Activated naive CD8-positive, alpha-beta T cell treated with anti-CD3 and anti-CD28 coated beads, Interleukin-2, amount 50 U/mL, for 16 hours (primary cell): Measurements from ENCODE around the gene COLEC12.

Experiments used
- DNase-seq: peaks from one replicate; pipeline ENCODE4 v3.0.0-alpha.2; 2020; ENCODE audit warnings: low read depth, low spot score

Gene COLEC12

DNA sequence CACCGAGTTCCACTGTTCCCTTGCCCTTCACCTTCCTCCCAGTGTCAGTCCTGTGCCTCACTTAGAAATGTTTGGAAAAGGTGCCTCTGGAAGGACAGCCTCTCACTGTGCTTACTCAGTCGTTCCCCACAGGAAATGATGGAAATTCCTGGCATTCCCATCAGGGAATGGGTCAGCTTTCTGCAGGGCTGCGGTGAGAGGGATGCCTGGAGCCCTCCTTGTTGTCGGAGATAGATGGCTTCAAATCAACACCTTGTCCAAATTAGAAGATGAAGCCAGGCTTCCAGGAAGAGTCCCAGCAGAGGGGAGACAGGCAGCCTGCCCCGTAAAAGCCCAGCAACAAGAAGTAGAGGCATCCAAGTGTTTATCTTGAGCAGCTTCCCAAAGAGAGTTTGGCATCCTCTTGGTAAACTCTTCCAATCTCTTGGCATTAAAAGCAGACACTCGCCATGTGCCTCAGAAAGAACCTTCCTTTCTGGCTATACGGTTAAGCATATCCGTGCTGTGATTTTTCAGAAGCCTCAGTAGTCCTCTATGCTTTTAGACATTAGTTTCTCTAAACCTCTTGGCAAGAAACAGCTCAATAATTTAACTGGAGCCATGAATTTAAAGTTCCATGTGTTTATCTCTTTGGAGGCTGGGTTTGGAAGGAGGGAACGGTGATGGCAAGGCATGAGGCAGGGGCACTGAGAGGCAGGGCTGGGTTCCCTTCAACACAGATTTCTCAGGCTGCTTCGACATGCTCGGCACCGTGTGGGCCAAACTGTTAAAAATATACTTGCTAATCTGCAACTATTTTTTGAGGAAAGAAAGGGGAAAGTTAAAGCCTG lies 25.1 kb downstream of the COLEC12 start:
- no peak for DNase-seq

DNA sequence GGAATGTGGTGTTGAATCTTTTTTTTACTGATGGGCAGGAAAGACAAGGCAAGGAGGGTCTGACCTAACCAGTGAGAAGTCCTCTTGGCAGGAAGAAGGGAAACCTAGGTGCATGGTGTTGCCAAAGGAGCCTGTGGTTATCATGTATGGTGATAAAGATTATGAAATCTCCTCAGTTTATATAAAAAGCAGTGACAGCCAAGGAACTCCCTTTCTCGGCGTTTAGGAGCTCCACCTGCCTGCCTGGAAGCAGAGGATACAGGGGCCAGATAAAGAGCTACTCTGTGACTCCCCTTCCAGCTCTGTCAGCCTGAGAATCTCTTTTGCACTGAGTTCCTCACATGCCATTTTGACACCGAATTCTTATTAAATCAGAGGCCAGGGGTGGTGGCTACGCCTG lies 26.1 kb downstream of the COLEC12 start:
- no peak for DNase-seq

DNA sequence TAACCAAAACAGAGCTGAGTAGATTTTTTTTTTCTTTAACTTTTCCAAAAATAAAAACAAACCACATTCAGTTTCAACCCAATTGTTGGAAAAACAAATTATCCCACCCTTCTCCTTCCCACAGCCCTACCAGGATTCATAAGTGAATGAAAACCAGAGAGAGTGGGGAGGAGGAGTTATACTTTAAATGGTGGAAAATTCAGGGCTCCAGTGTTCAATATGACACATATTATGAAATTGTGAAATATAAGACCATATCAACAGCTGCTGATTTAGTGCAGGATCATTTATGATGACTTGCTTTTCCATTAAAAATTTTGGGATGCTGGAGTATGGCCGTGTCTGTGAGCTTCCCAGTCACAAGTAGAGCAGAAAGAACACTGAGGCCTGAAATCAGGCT lies 26.7 kb downstream of the COLEC12 start:
- DNase-seq = no peak

DNA sequence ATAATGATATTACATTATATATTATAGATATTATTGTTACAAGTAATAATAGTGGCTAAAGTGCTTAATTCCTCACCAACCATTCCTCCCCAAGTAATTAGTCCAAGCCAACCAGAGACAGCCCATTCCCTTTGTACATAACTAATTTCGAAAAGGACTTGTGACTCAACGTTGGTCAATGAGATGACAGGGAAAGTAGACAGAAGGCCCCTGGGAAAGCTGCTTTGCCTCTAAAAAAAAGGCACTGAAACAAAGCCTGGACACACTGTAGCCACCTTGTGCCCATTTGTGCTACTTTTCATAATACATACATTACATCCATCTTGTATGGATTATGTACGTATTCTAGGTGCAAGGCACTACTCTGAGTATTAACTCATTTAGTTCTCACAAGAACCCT lies 28.8 kb downstream of the COLEC12 start:
- DNase-seq = no peak

DNA sequence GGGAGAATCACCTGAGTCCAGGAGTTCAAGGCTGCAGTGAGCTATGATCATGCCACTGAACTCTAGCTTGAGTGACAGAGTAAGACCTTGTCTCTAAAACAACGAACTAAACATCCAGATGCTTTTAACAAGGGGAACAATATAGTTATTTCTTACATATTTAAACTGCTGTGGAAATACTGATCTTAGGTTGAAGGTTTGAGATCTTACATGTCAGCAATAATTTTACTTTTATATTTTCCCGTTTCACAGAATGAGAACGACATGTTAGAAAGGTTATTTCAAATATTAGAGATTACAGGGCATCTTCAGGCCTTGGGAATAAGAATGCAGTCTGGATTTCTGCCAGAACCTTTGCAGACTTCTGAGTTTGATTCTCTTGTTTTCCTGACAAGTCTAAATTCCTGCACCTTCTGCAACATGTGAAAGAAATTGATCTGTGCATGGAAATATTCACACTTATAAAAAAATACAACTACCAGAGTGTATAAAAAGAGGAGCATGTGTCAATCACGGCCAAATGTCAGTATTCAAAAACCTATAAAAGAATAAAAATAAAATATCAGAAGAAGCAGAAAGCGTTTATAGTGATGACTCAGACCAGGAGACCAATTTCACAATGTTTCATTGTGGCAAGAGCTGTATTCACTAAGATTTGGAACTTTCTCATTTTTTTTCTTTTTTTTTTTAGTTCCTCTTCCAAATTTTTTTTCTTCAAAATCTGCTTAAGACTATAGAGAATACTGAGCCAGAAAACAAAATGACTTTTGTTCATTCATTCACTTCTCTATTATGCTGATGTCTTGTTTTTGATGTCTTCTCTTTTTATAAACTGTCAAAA lies 29.6 kb downstream of the COLEC12 start:
- no peak for DNase-seq

DNA sequence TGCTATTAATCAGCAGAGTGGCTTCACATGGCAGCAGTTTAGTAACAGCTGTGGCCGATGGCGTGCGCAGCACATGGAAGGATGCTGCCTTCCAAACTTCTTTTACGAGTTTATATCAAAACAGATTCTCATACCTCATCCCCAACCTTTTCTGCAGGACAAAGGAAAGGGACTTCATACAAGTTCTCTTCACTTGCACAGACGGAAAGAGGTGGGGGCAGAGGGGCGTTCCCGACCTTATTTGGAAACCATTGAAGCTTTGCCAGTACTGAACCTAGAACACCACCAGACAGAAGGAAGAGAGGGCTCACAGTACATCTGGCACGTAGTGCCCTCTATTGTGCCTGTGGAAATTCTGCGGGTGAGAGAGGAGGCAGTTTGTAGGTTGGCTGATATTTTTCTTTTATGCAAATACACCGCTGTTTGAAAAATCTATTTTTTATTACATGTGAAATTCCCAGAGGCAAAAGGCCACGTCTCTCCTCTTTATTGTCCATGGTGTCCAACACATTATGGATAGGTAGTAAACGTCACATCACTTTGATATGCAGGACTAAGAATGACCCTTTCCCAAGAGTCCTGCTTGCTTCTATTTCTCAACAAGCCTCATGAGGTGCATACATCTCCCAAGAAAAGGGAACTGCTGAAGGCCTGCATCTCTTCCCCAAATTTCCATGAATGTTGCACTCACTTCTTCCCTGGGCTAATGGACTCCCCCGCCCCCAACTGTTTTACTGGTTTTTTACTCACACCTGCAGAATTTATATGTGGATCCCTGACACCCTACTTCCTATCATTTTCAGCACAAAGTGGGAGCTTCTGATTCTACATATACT lies 31.3 kb downstream of the COLEC12 start:
- no peak for DNase-seq

DNA sequence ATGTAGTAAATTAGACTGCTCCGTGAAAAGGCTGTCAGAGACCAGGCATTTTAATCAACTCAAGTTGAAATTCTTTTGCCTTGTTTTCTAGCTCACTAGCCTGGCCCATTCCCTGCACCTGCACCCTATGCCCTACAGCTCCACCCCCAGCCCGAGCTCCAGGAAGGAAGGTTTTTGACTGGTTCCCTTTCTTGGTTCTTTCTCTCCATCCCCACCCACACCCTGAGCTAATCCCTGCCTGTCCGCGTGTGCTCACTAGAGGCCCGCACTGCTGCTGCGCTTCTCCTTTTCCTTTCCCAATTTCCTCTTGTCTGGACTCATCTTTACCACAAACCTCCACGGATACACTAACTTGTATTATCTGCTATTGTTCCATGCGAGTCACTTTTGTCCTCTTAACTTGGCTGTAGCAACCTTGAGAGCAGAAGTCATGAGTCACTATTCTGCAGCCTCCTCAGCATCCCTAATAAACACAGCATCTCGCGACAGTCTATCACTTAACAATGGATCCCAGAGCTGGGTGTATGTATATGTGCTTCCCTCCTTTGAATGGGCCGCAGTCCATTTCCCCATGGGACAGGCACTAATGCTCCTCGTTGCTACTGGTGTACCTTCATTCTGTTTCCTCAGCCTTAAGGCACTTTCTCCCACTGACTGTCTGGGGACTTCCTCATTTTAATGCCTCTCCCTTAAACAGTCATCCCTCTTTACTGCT lies 36.5 kb downstream of the COLEC12 start:
- no peak for DNase-seq

DNA sequence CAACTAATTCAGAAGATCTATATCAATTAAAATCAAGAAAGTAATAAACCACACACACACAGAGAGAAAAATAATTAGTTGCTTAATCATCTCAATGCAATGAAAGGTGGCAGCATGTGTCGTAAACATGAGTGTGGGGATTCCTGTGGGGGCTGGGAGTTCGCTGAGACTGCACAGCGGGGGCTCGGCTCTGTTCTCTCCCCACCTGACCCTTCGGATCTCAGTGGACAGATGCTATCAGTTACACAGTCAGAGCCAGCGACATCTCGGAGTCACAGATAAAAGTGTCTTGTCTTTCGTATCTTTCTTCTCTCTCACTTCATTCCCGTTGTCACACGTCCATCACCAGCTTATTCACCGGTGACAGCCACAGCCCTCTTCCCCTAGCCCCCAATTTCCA lies 37.1 kb downstream of the COLEC12 start:
- DNase-seq = no peak

DNA sequence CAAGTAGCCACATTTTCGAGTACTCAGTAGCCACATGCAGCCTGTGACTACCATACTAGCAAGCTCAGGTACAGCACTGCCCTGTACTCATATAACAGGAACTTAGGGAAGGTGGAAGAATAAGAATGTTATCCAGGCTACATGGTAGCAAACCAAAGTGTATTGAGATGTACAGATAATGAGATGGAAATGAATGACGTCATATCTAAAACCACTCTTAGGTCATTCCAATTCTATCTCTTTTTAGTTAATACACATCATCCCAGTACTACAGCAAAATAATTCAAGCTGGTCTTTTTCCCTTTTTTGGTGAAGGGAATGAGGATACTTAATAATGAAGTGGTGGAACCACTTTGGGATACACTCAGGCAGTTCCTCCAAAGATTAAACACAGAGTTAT lies 38.7 kb downstream of the COLEC12 start:
- DNase-seq = no peak

DNA sequence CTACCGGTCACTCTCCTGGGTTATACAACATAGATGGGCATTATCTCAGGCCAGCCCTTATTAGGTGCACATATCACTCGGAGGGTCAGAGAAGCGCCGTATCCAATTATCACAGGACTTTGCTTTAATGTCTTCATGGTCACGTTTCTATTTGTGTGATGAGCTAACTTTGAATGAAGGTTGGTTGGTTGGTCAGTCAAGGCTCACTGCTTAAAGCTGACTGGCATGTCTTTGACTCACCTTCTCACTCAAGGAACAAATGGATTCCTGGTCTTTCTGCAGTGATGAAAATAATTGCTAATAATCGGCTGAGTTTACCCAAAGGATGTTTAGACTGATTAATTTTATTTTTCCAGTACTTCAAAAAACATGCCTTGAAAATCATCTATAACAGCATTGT lies 39.7 kb downstream of the COLEC12 start:
- DNase-seq = no peak

DNA sequence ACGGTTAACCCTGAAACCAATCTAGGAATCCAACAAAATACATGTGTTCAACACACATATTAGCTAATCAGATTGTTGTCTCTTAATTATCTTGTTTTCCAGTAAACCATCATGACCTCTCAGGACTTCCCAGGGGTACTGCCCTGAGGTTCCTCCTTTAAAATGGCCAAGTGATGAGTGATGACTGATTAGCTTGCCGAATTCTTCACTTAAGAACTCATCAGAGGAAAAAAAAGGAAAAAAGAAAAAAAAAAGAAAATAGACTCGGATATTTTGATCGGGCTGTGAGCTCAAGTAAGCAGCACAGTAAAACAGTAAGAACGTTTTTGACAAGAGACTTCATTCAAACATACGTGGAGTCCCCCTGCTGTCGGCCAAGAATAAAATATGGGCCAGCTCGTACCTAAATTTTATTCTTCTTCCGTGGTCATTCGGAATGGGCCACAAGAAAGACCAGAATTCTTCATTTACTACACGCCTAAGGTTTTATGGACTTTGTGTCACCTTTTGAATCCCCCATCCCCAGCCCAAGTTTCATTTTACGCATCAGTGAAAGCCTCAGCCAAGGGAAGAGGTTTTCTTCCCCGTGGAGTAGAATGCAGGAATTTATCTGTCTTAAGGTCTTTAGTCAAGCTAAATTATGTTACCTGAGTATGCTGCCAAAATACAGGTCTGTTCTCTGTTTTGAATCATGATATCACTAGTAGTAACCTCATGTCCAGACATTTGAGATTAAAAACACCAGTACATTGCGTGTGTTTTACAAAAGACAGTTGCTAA lies 40.5 kb downstream of the COLEC12 start:
- DNase-seq = no peak

DNA sequence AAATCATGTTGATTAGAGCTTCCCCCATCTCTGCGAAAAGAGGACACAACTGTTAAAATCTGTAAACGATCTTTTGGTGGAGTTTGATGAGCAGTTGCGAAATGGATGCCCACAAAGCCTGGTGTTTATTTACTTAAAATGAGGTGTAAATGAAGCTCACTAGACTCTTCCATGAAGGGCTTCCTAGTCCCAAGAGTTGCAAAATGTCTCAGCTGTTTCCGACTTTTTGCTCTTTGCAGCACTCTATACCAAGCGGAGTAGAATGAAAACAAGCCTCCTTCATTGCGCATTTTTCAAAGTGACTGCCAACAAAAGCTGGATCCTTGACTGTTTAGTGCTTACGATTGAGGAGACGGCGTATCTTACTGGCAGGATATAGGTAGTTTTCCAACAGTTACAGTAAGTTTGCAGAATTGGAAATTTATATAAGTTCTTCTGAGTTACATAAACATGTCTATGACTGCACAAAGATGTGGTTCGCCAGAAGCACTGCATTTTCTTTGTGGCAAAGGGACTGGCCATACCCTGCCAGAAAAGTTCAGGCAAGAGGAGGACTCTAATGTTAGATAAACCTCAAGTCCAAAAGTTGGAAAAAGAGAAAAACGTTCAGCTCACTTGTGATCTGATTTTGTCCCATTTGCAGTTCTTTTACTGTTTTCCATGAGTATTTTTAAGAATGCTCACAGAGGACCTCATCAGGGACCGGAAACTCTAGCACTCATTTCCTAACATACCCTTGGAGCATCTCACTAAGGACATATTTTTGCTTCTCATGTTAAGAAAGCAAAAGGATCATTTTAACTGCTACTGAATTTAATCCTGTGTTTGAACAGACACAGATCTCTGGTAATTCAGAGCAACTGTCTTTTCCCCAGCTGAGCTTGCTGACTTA lies 42.7 kb downstream of the COLEC12 start:
- DNase-seq = no peak

DNA sequence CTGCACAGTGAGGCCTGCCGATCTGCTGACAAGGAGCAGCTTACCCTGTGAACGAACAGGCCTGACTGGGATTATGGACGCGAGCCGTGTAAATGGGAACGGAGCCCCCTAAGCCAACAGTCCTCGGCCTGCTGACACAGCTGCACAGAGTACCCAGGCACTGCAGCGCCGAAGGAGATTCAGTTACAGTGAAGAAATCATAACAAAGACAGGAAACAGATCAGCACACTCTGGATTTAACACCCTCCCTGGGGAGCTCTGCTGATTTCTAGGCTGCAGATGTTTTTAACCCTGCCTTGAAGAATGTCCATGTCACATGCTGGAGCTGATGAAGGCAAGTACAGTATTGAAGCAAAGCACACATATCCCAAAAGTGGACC lies 43.4 kb downstream of the COLEC12 start:
- no peak for DNase-seq

DNA sequence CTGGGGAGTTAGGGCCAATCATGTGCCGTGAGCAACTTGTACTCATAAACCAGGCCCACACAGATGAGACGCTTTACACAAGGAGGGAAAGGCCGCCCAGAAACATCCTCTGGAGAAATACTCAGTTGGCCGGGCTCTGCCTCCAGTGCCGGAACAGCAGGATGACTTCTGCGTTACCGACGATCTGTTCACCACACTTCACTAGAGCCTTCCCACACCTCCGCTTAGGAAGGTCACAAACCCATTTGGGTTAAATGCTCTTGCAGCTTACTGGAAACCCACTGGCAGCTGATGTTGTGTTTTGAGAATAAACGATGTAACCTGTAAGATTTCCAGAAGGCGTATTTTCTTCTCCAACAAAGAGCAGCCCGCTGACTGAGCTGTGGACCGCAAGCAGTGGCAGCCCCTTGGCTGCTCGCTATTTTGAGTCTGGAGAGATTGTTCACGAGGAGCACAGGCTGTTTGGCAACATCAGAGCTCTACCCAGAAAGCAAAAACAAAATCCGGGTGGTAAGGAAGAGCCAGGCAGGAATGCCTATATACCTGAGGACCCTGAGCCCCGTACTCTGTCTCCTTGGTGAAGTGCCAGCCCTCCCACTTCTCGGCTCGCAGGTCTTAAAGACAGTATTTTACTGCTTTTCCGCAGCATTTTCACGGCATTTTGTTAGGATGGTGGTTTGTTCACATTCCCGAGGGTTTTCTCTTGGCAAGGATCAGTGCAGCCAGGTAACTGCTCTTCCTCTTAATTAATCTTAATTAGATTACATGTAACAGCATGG lies 44.0 kb downstream of the COLEC12 start:
- no peak for DNase-seq

DNA sequence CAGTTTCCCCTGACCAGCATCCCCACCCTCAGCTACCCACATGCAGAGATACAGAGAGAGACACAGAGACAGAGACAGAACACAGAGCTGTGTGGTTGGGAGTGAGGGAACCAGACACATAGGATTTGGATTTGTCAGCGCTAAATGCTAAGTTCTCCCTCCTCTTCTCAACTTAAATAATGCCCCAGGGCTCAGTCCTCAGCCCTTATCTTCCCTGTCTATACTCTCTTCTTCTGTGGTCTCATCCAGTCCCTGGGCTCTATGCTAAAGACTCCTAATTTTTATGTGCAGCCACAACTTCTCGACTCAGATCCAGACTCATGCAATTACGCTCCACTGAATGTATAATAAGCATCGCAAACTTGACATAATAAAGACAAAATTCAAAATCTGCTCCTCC lies 47.1 kb downstream of the COLEC12 start:
- DNase-seq = no peak

DNA sequence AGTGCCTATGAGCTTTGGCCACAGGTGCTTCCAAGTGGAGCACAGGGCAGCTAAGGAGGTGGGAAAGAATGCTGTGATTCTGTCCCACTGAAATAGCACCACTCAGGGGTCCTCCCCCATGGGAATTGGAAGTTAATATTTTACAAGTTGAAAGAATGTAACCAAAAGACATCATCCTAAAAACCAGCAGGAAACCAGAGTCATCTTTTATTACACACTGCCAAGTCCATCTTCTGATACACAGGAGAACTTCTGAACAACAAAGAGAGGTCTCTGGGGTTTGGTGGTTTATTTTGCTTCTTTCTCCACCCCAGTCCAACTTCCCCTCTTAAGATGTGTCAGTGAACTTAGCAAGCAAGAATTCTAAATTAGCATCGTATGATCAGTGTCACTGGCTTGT lies 47.7 kb downstream of the COLEC12 start:
- DNase-seq = no peak

DNA sequence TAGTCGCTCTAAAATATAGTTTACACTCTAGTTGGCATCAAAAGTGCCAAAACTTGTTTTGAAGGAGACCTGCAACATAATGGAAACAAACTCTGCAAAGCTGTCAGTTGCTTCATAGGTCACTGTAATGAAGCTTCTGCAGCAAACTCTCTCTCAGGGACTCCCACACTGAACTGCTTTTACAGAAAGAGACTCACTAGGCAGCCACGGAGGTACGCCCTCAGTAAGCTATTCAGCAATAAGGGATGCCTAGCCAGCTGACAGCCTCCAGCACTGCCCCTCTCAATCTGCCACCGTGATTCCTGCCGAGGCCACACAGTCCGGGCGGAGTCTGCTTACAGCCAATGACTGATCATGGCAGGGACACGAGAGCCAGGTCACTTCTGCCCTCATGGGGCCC lies 51.1 kb downstream of the COLEC12 start:
- DNase-seq = no peak

DNA sequence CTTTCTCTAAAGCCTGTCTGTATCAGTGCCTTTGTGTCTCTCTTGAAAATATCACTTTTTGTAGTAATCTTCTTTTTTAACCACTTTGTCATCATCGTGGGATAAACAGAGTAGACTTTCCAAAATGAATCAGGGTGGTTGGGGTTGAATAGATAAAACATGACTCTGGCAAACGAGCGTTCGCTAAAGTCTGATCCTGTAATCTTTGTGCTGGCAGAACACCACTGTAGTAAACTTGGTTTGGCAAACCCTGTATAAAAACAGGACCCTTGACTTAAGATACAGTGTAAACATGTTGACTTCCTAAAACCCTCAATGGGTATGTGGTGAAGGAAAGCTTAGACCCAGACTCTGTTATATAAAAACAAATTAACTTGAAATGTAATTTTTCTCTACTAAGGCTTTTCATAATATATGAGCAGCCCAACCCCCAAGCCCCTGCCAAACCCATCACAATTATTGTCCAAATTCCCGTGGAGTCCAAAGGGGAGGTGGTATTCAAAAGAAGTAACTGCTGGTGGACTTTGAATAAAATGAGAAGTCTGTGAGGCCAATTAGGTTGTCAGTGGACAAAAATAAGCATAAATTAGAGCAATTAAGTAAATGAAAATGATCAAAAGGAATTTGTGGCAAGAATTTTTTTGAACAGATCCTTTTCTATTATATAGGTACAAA lies 52.2 kb downstream of the COLEC12 start:
- DNase-seq = no peak
